Neuron (in vitro differentiated cells): Measurements from ENCODE around the gene CENPC.
"Not testable (repeated sequence)": the region's sequence is repeated elsewhere in the genome, so short reads cannot be mapped to it uniquely, and the experiment has no call there.

Source experiments
- H2AFZ ChIP-seq: one replicate; pipeline ENCODE4 v1.6.1; 2013; ENCODE audit warnings: low read depth, mild to moderate bottlenecking, inconsistent platforms, low read length, moderate library complexity
- H3K27me3 ChIP-seq: one replicate; pipeline ENCODE4 v1.6.1; 2013; ENCODE audit warnings: low read length; ENCODE audit not compliant: insufficient read depth
- H3K36me3 ChIP-seq: one replicate; pipeline ENCODE4 v1.6.1; 2013; ENCODE audit warnings: low read length; ENCODE audit not compliant: insufficient read depth
- H3K4me1 ChIP-seq: one replicate; pipeline ENCODE4 v1.6.1; 2013; ENCODE audit warnings: low read length; ENCODE audit not compliant: insufficient read depth
- H3K4me3 ChIP-seq: 2 replicates; pipeline ENCODE4 v1.5.1; 2013; ENCODE audit warnings: mild to moderate bottlenecking, low read length, moderate library complexity
- H3K9me3 ChIP-seq: one replicate; pipeline ENCODE4 v1.6.1; 2013; ENCODE audit warnings: low read length

Gene CENPC

DNA sequence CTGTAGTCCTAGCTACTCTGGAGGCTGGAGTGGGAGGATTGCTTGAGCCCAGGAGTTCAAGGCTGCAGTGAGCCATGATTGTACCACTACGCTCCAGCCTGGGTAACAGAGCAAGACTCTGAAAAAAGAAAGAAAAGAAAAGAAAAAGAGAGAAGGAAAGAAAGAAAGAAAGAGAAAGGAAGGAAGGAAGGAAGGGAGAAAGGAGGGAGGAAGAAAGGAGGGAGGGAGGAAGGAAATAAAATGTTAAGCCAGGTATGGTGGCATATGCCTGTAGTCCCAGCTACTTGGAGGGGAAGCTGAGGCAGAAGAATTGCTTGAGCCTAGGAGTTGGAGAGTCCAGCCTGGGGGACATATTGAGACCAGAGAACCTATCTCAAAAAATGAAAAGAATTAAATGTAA is 25.2 kb upstream of the CENPC start:
- Histone ChIP-seq H3K36me3 (no peaks in the 10 kb centered on the region), H2AFZ (no peak overlapping the region), H3K4me3 (no peak overlapping the region), H3K27me3 (no peaks in the 10 kb centered on the region), H3K9me3 (no peaks in the 10 kb centered on the region), H3K4me1 (no peaks in the 10 kb centered on the region)

- no peaks in the 10 kb centered on the region for H3K36me3 ChIP-seq
- H2AFZ ChIP-seq: no peak overlapping the region
These were observed 23.5 kb upstream of the CENPC start for GRCh38 chr4:67568820-67569219.

GRCh38 chr4:67566335-67566734 is 21.0 kb upstream of the CENPC start:
- Histone ChIP-seq H3K4me3 (no peak overlapping the region), H3K9me3 (no peaks in the 10 kb centered on the region), H3K27me3 (no peaks in the 10 kb centered on the region), H2AFZ (no peak overlapping the region), H3K4me1 (no peaks in the 10 kb centered on the region), H3K36me3 (no peaks in the 10 kb centered on the region)

More at GRCh38 chr4:67568820-67569219, 23.5 kb upstream of the CENPC start:
- Histone ChIP-seq H3K9me3 (no peaks in the 10 kb centered on the region), H3K27me3 (no peaks in the 10 kb centered on the region), H3K4me1 (no peaks in the 10 kb centered on the region), H3K4me3 (no peak overlapping the region)

DNA sequence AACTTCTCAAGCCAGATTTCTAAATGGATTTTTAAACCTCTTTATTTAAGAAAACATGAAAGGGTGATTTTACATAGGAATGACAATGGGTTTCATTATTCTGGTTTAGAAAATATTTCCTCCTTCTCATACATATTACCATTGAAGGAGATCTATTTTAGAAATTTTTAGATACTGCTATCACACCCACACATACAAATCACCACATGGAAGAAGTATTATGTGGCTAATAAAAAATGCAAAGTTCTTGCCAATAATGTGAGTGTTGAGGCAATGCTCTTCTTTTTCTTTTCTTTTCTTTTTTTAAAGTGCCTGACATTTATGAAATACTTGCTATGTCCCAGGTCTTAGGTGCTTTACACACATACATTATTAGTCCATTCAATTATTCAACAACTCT is 20.0 kb upstream of the CENPC start:
- H3K27me3 ChIP-seq: no peaks in the 10 kb centered on the region
- H3K4me1 ChIP-seq: no peaks in the 10 kb centered on the region
- H3K4me3 ChIP-seq: no peak overlapping the region
- no peak overlapping the region for H2AFZ ChIP-seq
- no peaks in the 10 kb centered on the region for H3K36me3 ChIP-seq
- H3K9me3 ChIP-seq: no peaks in the 10 kb centered on the region

DNA sequence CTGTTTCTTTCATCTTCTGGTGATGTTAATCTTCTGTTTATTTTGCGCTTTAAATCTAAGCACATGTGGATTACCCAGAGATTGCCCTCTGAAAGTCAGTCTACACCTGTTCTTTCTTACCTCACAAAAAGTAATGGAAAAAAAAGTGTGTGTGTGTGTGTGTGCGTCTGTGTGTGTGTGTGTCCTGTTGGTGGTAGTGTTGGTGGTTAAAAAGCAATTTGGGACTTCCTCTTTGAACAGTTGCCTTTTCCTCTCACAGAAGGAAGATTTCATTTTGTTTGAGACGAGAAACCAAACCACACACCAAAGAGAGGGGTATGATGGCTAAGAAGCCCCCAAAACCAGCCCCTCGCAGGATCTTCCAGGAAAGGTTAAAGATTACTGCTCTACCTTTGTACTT is 13.2 kb upstream of the CENPC start, which contains the start of gene STAP1:
Gene STAP1 (plus strand): TSS at position 235 of the 400 bp plus-strand sequence. CDS start 83 bp downstream, at position 318.
- no peak within 1 kb of the TSS for H2AFZ ChIP-seq
- no peaks in the 10 kb centered on the region for H3K9me3 ChIP-seq
- no peaks in the 10 kb centered on the region for H3K27me3 ChIP-seq

GRCh38 chr4:67556436-67556835 is 11.1 kb upstream of the CENPC start:
- Histone ChIP-seq H3K9me3 (no peaks in the 10 kb centered on the region), H3K4me1 (no peaks in the 10 kb centered on the region), H2AFZ (no peak overlapping the region), H3K36me3 (no peaks in the 10 kb centered on the region), H3K27me3 (no peaks in the 10 kb centered on the region), H3K4me3 (no peak overlapping the region)

More for the DNA sequence above, 13.2 kb upstream of the CENPC start, which contains the start of gene STAP1:
- H3K4me1 ChIP-seq: no peaks in the 10 kb centered on the region
- H3K4me3 ChIP-seq: no peak within 1 kb of the TSS
- no peaks in the 10 kb centered on the region for H3K36me3 ChIP-seq

- Histone ChIP-seq H3K4me3 (no peak overlapping the region), H3K9me3 (no peaks in the 10 kb centered on the region), H3K36me3 (no peaks in the 10 kb centered on the region), H3K4me1 (no peaks in the 10 kb centered on the region), H2AFZ (no peak overlapping the region), H3K27me3 (no peaks in the 10 kb centered on the region)
These were observed 10.1 kb upstream of the CENPC start for GRCh38 chr4:67555447-67555846.

GRCh38 chr4:67554096-67554495 is 8.8 kb upstream of the CENPC start:
- Histone ChIP-seq H3K4me3 (no peak overlapping the region), H2AFZ (no peak overlapping the region), H3K4me1 (no peaks in the 10 kb centered on the region), H3K36me3 (no peaks in the 10 kb centered on the region), H3K9me3 (no peaks in the 10 kb centered on the region), H3K27me3 (no peaks in the 10 kb centered on the region)

DNA sequence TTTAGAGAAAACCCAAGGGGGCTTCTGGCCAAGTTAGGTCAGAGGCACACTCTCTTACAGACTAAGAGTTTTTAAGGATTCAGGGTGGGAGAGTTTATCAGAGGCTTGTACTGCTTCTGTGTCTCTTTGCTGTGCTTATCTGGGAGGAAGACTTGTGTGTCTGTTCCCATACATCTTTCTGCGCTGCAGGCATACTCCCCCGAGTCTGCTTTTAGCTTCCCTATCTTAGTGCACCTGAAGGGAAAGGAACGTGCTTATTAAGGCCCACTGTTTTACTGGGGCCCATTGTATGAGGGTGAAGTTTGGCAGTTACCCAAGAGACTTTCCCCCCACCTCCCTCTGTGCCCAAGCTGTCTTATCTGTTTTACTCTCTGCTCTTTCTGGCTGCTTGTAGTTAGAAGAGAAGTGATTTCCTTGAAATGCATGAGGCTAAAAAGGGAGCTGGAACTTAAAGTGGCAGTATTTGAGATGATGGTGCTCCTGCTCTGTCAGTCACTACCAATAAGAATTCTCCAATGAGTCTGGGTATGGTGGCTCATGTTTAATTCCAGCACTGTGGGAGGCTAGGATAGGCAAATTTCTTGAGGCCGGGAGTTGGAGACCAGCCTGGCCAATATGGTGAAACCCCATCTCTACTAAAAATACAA is 7.0 kb upstream of the CENPC start:
- not testable (repeated sequence) for H2AFZ ChIP-seq, H3K27me3 ChIP-seq, H3K4me1 ChIP-seq, H3K36me3 ChIP-seq, H3K4me3 ChIP-seq, H3K9me3 ChIP-seq

- Histone ChIP-seq H3K4me3 (no peak overlapping the region), H3K4me1 (no peaks in the 10 kb centered on the region), H2AFZ (no peak overlapping the region), H3K27me3 (no peaks in the 10 kb centered on the region), H3K36me3 (no peaks in the 10 kb centered on the region), H3K9me3 (no peaks in the 10 kb centered on the region)
These were observed 5.6 kb upstream of the CENPC start for GRCh38 chr4:67550857-67551256.

GRCh38 chr4:67550451-67550850 is 5.1 kb upstream of the CENPC start:
- H3K9me3 ChIP-seq: no peaks in the 10 kb centered on the region
- H3K4me1 ChIP-seq: no peaks in the 10 kb centered on the region
- H3K36me3 ChIP-seq: no peaks in the 10 kb centered on the region

GRCh38 chr4:67549123-67549522 is 3.8 kb upstream of the CENPC start:
- no peaks in the 10 kb centered on the region for H3K36me3 ChIP-seq
- no peak overlapping the region for H3K4me3 ChIP-seq
- no peaks in the 10 kb centered on the region for H3K9me3 ChIP-seq
- H3K4me1 ChIP-seq: peaks cover 1% of the 10 kb centered on the region
- H3K27me3 ChIP-seq: no peaks in the 10 kb centered on the region
- H2AFZ ChIP-seq: no peak overlapping the region

More at GRCh38 chr4:67550451-67550850, 5.1 kb upstream of the CENPC start:
- Histone ChIP-seq H3K27me3 (no peaks in the 10 kb centered on the region), H3K4me3 (no peak overlapping the region), H2AFZ (no peak overlapping the region)

- peaks cover 14% of the 10 kb centered on the region for H3K4me1 ChIP-seq
- H3K9me3 ChIP-seq: no peaks in the 10 kb centered on the region
- no peak overlapping the region for H3K4me3 ChIP-seq
- H2AFZ ChIP-seq: peak overlapping the region; percentile 57
- peaks cover 9% of the 10 kb centered on the region for H3K36me3 ChIP-seq
- H3K27me3 ChIP-seq: no peaks in the 10 kb centered on the region
These were observed 1.7 kb upstream of the CENPC start for GRCh38 chr4:67546971-67547370.

DNA sequence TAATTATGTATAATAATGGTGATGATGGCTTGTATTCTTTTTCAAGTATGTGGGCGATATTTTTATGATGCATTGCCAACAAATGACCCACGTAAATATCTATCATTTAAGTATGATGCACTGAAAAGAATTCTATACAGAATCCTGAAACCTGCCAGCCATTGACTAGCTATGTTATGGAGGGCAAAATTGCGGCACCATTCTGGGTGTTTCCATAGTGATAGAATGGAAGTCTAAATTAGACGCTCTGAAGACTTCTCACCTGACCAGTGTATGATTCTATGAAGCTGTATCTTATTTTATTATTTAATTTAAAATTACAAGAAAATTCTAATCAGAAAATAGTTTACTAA is 677 bp upstream of the CENPC start:
- H2AFZ ChIP-seq: peak overlapping the region; percentile 88
- H3K4me3 ChIP-seq: peak overlapping the region; percentile 98
- no peaks in the 10 kb centered on the region for H3K27me3 ChIP-seq
- H3K4me1 ChIP-seq: peaks cover 14% of the 10 kb centered on the region
- H3K9me3 ChIP-seq: no peaks in the 10 kb centered on the region
- peaks cover 14% of the 10 kb centered on the region for H3K36me3 ChIP-seq
